ENCODE measurements around the gene ACSS1. TPM values are rescaled to one million over a fixed set of nuclear protein-coding genes. Genes with fewer than 3 reads are reported as not detected.

Gene ACSS1
- total and polyA plus RNA-seq, 2 experiments from 2014 or later = 1.3 to 4.1 TPM

DNA sequence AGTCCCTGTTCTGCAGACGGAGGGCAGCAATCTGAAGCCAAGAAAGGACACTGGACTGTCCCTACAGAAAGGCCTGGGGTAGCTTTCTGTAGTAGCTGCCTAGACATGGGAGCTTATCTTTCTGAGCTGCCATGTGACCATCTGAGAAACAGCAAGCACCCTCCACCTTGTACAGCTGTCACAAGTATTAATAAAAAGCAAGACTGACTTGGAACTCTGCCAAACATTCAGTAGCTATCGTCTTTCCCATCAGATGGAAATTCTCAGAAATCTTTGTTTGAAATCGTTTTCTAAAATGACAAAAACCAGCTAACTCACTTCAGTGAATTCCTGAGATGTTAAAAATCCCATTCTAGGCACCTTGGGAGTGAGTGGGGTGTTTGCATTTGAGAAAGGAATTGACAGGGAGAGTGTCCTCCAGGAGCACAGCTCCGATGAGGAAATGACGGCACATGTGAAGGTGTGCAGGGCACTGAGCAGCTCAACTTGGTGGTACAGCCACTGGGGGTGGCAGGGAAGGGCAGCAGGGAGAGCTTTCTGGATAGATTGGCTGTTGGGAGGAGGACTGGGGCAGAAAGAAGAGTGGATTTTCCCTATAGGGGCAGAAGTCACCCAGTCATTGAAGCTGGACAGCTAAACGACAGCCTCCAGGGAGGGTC lies 24.5 kb downstream of the ACSS1 start:
- no peak for DNase-seq (ENCODE audit: low spot score)
- Histone ChIP-seq H3K27ac (ENCODE audit: low read depth) (no peak overlapping the region), H3K4me3 (no peak overlapping the region), H3F3A (replicated peaks; ENCODE audit: low read depth) (no peaks in the 10 kb centered on the region), H3K27me3 (ENCODE audit: insufficient read depth) (no peaks in the 10 kb centered on the region), H2AFZ (peak overlapping the region; percentile 66; the same call in 1 of the 2 replicates), H4K20me1 (replicated peaks; ENCODE audit: insufficient read depth) (no peaks in the 10 kb centered on the region), H3K9me2 (ENCODE audit: insufficient read depth) (peaks cover 4% of the 10 kb centered on the region; the same call in 1 of the 2 replicates), H3K4me1 (ENCODE audit: insufficient read depth) (no peaks in the 10 kb centered on the region; the same call in 1 of the 2 replicates), H3K4me2 (no peak overlapping the region), H3K36me3 (ENCODE audit: insufficient read depth) (no peaks in the 10 kb centered on the region), H3K79me2 (replicated peaks; ENCODE audit: insufficient read depth) (no peaks in the 10 kb centered on the region)
- TF ChIP-seq, protein P1, sequence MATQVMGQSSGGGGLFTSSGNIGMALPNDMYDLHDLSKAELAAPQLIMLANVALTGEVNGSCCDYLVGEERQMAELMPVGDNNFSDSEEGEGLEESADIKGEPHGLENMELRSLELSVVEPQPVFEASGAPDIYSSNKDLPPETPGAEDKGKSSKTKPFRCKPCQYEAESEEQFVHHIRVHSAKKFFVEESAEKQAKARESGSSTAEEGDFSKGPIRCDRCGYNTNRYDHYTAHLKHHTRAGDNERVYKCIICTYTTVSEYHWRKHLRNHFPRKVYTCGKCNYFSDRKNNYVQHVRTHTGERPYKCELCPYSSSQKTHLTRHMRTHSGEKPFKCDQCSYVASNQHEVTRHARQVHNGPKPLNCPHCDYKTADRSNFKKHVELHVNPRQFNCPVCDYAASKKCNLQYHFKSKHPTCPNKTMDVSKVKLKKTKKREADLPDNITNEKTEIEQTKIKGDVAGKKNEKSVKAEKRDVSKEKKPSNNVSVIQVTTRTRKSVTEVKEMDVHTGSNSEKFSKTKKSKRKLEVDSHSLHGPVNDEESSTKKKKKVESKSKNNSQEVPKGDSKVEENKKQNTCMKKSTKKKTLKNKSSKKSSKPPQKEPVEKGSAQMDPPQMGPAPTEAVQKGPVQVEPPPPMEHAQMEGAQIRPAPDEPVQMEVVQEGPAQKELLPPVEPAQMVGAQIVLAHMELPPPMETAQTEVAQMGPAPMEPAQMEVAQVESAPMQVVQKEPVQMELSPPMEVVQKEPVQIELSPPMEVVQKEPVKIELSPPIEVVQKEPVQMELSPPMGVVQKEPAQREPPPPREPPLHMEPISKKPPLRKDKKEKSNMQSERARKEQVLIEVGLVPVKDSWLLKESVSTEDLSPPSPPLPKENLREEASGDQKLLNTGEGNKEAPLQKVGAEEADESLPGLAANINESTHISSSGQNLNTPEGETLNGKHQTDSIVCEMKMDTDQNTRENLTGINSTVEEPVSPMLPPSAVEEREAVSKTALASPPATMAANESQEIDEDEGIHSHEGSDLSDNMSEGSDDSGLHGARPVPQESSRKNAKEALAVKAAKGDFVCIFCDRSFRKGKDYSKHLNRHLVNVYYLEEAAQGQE (IDR thresholded peaks at IDR 0.05; ENCODE audit: unreplicated experiment) = no peak
- TF ChIP-seq STAT1 (IDR thresholded peaks at IDR 0.05; ENCODE audit: unreplicated experiment) = no peak
- TF ChIP-seq NANOG (IDR thresholded peaks at IDR 0.05; ENCODE audit: borderline replicate concordance) = no peak
- no peak for TF ChIP-seq EZH2phosphoT487 (IDR thresholded peaks at IDR 0.05; ENCODE audit: unreplicated experiment)
- TF ChIP-seq ZNF331 (CRISPR knock-in tag; IDR thresholded peaks at IDR 0.05; ENCODE audit: low read depth) = no peak
- TF ChIP-seq POLR2AphosphoS5 (IDR thresholded peaks at IDR 0.05; ENCODE audit: low read depth) = no peak
- TF ChIP-seq ZNF114 (CRISPR knock-in tag; IDR thresholded peaks at IDR 0.05) = no peak
- TF ChIP-seq CREB1 (CRISPR knock-in tag; IDR thresholded peaks at IDR 0.05; ENCODE audit: low read depth) = no peak
- TF ChIP-seq, protein P2, sequence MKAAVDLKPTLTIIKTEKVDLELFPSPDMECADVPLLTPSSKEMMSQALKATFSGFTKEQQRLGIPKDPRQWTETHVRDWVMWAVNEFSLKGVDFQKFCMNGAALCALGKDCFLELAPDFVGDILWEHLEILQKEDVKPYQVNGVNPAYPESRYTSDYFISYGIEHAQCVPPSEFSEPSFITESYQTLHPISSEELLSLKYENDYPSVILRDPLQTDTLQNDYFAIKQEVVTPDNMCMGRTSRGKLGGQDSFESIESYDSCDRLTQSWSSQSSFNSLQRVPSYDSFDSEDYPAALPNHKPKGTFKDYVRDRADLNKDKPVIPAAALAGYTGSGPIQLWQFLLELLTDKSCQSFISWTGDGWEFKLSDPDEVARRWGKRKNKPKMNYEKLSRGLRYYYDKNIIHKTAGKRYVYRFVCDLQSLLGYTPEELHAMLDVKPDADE (IDR thresholded peaks at IDR 0.05) = no peak
- TF ChIP-seq, protein P3, sequence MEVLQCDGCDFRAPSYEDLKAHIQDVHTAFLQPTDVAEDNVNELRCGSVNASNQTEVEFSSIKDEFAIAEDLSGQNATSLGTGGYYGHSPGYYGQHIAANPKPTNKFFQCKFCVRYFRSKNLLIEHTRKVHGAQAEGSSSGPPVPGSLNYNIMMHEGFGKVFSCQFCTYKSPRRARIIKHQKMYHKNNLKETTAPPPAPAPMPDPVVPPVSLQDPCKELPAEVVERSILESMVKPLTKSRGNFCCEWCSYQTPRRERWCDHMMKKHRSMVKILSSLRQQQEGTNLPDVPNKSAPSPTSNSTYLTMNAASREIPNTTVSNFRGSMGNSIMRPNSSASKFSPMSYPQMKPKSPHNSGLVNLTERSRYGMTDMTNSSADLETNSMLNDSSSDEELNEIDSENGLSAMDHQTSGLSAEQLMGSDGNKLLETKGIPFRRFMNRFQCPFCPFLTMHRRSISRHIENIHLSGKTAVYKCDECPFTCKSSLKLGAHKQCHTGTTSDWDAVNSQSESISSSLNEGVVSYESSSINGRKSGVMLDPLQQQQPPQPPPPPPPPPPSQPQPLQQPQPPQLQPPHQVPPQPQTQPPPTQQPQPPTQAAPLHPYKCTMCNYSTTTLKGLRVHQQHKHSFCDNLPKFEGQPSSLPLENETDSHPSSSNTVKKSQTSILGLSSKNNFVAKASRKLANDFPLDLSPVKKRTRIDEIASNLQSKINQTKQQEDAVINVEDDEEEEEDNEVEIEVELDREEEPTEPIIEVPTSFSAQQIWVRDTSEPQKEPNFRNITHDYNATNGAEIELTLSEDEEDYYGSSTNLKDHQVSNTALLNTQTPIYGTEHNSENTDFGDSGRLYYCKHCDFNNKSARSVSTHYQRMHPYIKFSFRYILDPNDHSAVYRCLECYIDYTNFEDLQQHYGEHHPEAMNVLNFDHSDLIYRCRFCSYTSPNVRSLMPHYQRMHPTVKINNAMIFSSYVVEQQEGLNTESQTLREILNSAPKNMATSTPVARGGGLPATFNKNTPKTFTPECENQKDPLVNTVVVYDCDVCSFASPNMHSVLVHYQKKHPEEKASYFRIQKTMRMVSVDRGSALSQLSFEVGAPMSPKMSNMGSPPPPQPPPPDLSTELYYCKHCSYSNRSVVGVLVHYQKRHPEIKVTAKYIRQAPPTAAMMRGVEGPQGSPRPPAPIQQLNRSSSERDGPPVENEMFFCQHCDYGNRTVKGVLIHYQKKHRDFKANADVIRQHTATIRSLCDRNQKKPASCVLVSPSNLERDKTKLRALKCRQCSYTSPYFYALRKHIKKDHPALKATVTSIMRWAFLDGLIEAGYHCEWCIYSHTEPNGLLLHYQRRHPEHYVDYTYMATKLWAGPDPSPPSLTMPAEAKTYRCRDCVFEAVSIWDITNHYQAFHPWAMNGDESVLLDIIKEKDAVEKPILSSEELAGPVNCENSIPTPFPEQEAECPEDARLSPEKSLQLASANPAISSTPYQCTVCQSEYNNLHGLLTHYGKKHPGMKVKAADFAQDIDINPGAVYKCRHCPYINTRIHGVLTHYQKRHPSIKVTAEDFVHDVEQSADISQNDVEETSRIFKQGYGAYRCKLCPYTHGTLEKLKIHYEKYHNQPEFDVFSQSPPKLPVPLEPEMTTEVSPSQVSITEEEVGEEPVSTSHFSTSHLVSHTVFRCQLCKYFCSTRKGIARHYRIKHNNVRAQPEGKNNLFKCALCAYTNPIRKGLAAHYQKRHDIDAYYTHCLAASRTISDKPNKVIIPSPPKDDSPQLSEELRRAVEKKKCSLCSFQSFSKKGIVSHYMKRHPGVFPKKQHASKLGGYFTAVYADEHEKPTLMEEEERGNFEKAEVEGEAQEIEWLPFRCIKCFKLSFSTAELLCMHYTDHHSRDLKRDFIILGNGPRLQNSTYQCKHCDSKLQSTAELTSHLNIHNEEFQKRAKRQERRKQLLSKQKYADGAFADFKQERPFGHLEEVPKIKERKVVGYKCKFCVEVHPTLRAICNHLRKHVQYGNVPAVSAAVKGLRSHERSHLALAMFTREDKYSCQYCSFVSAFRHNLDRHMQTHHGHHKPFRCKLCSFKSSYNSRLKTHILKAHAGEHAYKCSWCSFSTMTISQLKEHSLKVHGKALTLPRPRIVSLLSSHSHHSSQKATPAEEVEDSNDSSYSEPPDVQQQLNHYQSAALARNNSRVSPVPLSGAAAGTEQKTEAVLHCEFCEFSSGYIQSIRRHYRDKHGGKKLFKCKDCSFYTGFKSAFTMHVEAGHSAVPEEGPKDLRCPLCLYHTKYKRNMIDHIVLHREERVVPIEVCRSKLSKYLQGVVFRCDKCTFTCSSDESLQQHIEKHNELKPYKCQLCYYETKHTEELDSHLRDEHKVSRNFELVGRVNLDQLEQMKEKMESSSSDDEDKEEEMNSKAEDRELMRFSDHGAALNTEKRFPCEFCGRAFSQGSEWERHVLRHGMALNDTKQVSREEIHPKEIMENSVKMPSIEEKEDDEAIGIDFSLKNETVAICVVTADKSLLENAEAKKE (CRISPR knock-in tag; IDR thresholded peaks at IDR 0.05) = no peak
- H3K4me3 Mint-ChIP-seq = no peak overlapping the region
- H3K4me1 Mint-ChIP-seq = peaks cover 20% of the 10 kb centered on the region
- no peak overlapping the region for H3K27ac Mint-ChIP-seq
- peaks cover 12% of the 10 kb centered on the region for H3K27me3 Mint-ChIP-seq (ENCODE audit: insufficient read depth, low read depth, poor library complexity)
- no peak for ATAC-seq
- H3K36me3 Mint-ChIP-seq (ENCODE audit: low read depth) = no peaks in the 10 kb centered on the region
- no peaks in the 10 kb centered on the region; the same call in 2 of the 3 replicates for H3K9me3 Mint-ChIP-seq
